ENCODE data around the gene MYRFL. TPM values are rescaled to one million over a fixed set of nuclear protein-coding genes. Genes with fewer than 3 reads are reported as not detected.
"Not testable (repeated sequence)": the region's sequence is repeated elsewhere in the genome, so short reads cannot be mapped to it uniquely, and the experiment has no call there.

MYRFL gene
- total RNA-seq, 3 donors from 2014 or later (not counting 1 experiment from before 2014, with no cell fraction given) = not detected

DNA sequence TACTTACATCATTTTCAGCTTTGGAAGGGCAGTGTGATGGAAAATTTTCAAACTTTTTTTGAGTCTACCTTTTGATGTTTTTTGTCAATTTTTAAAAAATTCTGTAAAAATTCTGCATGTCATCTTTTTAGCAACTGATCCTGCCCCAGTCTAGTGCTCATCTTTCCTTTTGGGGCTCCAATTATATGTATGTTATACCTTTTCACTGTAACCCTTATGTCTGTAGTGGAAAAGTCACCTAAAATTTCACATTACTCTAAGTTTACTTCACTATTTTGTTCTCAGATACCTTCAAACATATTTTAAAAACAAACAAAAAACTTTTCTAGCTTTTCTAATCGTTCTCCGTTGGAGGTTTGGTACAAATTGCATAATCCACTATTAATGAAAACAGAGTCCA lies 32.5 kb upstream of the MYRFL start:
- DNase-seq (no peak), ATAC-seq (no peak)
- TF ChIP-seq, protein P1, sequence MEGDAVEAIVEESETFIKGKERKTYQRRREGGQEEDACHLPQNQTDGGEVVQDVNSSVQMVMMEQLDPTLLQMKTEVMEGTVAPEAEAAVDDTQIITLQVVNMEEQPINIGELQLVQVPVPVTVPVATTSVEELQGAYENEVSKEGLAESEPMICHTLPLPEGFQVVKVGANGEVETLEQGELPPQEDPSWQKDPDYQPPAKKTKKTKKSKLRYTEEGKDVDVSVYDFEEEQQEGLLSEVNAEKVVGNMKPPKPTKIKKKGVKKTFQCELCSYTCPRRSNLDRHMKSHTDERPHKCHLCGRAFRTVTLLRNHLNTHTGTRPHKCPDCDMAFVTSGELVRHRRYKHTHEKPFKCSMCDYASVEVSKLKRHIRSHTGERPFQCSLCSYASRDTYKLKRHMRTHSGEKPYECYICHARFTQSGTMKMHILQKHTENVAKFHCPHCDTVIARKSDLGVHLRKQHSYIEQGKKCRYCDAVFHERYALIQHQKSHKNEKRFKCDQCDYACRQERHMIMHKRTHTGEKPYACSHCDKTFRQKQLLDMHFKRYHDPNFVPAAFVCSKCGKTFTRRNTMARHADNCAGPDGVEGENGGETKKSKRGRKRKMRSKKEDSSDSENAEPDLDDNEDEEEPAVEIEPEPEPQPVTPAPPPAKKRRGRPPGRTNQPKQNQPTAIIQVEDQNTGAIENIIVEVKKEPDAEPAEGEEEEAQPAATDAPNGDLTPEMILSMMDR (IDR thresholded peaks at IDR 0.05) = no peak
- Mint-ChIP-seq H3K27ac (no peak overlapping the region), H3K9me3 (peaks cover 4 to 8% of the 10 kb centered on the region in 2 donors), H3K27me3 (ENCODE audit: low read depth in 2 of 2) (no peaks in the 10 kb centered on the region), H3K4me3 (no peak overlapping the region), H3K4me1 (no peaks in the 10 kb centered on the region), H3K36me3 (peaks cover 43% of the 10 kb centered on the region)
- H3K9me3 ChIP-seq (ENCODE audit: control insufficient read depth, insufficient read depth, low read length) = no peaks in the 10 kb centered on the region
- no peak overlapping the region for H3K4me3 ChIP-seq (ENCODE audit: low read length)
- intact Hi-C loops (cut with micrococcal nuclease) = no loop called here
- peaks cover 5% of the 10 kb centered on the region for H3K36me3 ChIP-seq (ENCODE audit: control insufficient read depth, insufficient read depth, low read length)
- 100% methylated on average over 2 of the region's 2 CpGs for WGBS (ENCODE audit: insufficient coverage)
- no peaks in the 10 kb centered on the region for H3K4me1 ChIP-seq (ENCODE audit: control insufficient read depth, insufficient read depth, low read length)
- no peak overlapping the region for H3K27ac ChIP-seq (ENCODE audit: low read length)
- no peaks in the 10 kb centered on the region for H3K27me3 ChIP-seq (ENCODE audit: control insufficient read depth, insufficient read depth, low read length)

DNA sequence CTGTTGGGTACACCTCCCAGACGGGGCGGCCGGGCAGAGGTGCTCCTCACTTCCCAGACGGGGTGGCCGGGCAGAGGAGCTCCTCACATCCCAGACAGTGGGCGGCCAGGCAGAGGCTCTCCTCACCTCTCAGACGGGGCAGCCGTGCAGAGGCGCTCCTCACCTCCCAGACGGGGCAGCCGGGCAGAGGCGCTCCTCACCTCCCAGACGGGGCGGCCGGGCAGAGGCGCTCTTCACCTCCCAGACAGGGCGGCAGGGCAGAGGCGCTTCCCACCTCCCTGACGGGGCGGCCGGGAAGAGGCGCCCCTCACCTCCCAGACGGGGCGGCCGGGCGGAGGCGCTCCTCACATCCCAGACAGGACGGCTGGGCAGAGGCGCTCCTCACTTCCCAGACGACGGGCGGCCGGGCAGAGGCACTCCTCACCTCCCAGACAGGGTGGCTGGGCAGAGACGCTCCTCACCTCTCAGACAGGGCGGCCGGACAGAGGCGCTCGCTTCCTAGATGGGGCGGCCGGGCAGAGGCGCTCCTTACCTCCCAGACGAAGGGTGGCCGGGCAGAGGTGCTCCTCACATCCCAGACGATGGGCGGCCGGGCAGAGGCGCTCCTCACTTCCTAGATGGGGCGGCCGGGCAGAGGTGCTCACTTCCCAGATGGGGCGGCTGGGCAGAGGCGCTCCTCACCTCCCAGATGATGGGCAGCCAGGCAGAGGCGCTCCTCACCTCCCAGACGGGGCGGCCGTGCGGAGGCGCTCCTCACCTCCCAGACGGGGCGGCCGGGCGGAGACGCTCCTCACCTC lies 17.7 kb upstream of the MYRFL start:
- intact Hi-C loops (cut with micrococcal nuclease); H3K9me3 ChIP-seq (ENCODE audit: control insufficient read depth, insufficient read depth, low read length); H3K27ac ChIP-seq (ENCODE audit: low read length); H3K27me3 Mint-ChIP-seq (ENCODE audit: low read depth in 2 of 2); H3K4me1 Mint-ChIP-seq; H3K27ac Mint-ChIP-seq; H3K36me3 Mint-ChIP-seq; H3K4me1 ChIP-seq (ENCODE audit: control insufficient read depth, insufficient read depth, low read length); H3K36me3 ChIP-seq (ENCODE audit: control insufficient read depth, insufficient read depth, low read length); H3K4me3 Mint-ChIP-seq; DNase-seq; H3K27me3 ChIP-seq (ENCODE audit: control insufficient read depth, insufficient read depth, low read length); ATAC-seq; H3K4me3 ChIP-seq (ENCODE audit: low read length): not testable (repeated sequence)
- peaks cover 7 to 11% of the 10 kb centered on the region in 2 donors for H3K9me3 Mint-ChIP-seq
- 97% methylated on average over 62 of the region's 62 CpGs for WGBS (ENCODE audit: insufficient coverage)

DNA sequence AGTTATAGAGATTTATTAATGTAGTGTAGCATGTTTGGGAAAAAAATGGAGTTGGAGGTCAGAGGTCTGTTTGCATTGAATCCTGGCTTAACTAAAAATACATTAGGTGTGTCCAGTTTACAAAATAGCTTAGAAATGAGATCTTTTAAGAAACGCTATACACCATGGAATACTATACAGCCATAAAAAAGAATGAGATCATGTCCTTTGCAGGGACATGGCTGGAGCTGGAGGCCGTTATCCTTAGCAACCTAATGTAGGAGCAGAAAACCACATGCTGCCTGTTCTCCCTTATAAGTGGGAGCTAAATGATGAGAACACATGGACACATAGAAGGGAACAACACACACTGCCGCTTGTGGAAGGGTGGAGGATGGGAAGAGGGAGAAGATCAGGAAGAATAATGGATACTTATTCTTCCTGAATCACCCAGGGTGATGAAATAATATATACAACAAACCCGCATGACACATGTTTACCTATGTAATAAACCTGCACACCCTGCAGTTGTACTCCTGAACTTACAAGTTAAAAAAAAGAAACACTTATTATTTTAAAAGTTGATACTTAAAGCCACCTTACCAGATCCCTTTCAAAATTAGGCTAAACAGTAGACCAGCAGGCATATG lies 14.0 kb upstream of the MYRFL start:
- TF ChIP-seq, protein P1 (IDR thresholded peaks at IDR 0.05) = no peak

DNA sequence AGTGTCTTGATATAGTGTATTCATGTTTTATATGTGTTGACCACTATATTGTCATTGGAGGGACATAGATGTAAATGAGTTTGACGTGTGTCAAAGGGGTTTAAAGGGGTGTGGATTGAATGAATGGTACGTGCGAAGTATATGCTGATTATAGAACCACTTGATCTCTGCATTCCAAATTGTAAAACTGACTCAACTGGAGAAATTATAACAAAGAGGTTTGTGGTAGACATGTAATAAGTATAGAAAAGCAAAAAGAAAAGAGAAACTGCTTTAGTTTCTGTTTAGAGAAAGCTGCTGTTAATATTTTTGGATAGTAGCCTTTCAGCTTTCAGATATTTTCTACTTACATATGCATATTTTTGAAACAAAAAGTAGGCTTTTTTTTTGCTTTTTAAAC lies 8.9 kb upstream of the MYRFL start:
- no peak for ATAC-seq
- no peaks in the 10 kb centered on the region for H3K4me1 ChIP-seq (ENCODE audit: control insufficient read depth, insufficient read depth, low read length)
- Mint-ChIP-seq H3K4me3 (no peak overlapping the region), H3K36me3 (no peaks in the 10 kb centered on the region), H3K4me1 (no peaks in the 10 kb centered on the region), H3K27ac (no peak overlapping the region), H3K9me3 (no peaks in the 10 kb centered on the region), H3K27me3 (ENCODE audit: low read depth in 2 of 2) (no peaks in the 10 kb centered on the region)
- no peaks in the 10 kb centered on the region for H3K27me3 ChIP-seq (ENCODE audit: control insufficient read depth, insufficient read depth, low read length)
- no peaks in the 10 kb centered on the region for H3K9me3 ChIP-seq (ENCODE audit: control insufficient read depth, insufficient read depth, low read length)
- H3K36me3 ChIP-seq (ENCODE audit: control insufficient read depth, insufficient read depth, low read length) = no peaks in the 10 kb centered on the region
- no peak overlapping the region for H3K27ac ChIP-seq (ENCODE audit: low read length)
- WGBS (ENCODE audit: insufficient coverage) = 97% methylated on average over 3 of the region's 3 CpGs
- no peak overlapping the region for H3K4me3 ChIP-seq (ENCODE audit: low read length)
- TF ChIP-seq, protein P1 (IDR thresholded peaks at IDR 0.05) = no peak
- no peak for DNase-seq
- intact Hi-C loops (cut with micrococcal nuclease) = no loop called here

More for the DNA sequence above, 14.0 kb upstream of the MYRFL start:
- Mint-ChIP-seq H3K27ac (no peak overlapping the region), H3K36me3 (peaks cover 10% of the 10 kb centered on the region), H3K9me3 (peaks cover 7 to 11% of the 10 kb centered on the region in 2 donors), H3K4me1 (no peaks in the 10 kb centered on the region), H3K4me3 (no peak overlapping the region), H3K27me3 (ENCODE audit: low read depth in 2 of 2) (no peaks in the 10 kb centered on the region)
- ATAC-seq = no peak
- intact Hi-C loops (cut with micrococcal nuclease) = no loop called here
- no peak for DNase-seq
- no peak overlapping the region for H3K4me3 ChIP-seq (ENCODE audit: low read length)
- H3K27ac ChIP-seq (ENCODE audit: low read length) = no peak overlapping the region
- H3K9me3 ChIP-seq (ENCODE audit: control insufficient read depth, insufficient read depth, low read length) = peaks cover 8% of the 10 kb centered on the region
- no peaks in the 10 kb centered on the region for H3K4me1 ChIP-seq (ENCODE audit: control insufficient read depth, insufficient read depth, low read length)
- no peaks in the 10 kb centered on the region for H3K27me3 ChIP-seq (ENCODE audit: control insufficient read depth, insufficient read depth, low read length)
- 100% methylated on average over 2 of the region's 4 CpGs for WGBS (ENCODE audit: insufficient coverage)
- H3K36me3 ChIP-seq (ENCODE audit: control insufficient read depth, insufficient read depth, low read length) = no peaks in the 10 kb centered on the region

All from natural killer cell (primary cell).